Renal cortical epithelial cell (primary cell): ENCODE data around the gene KCNK5. TPM values are rescaled to one million over a fixed set of nuclear protein-coding genes. Genes with fewer than 3 reads are reported as not detected.

Source experiments
- DNase-seq: peaks from one replicate; pipeline ENCODE4 v3.0.0-alpha.2; 2011; ENCODE audit warnings: low read depth
- total RNA-seq: library from RNA; depleted of rRNA; stranded (reverse); fragments of >200 nt; gene quantifications from 2 replicates; pipeline ENCODE4 v1.2.3, GENCODE V29; 2014

KCNK5 gene
- total RNA-seq, 1 donor from 2014 or later = 2.9 TPM

DNA sequence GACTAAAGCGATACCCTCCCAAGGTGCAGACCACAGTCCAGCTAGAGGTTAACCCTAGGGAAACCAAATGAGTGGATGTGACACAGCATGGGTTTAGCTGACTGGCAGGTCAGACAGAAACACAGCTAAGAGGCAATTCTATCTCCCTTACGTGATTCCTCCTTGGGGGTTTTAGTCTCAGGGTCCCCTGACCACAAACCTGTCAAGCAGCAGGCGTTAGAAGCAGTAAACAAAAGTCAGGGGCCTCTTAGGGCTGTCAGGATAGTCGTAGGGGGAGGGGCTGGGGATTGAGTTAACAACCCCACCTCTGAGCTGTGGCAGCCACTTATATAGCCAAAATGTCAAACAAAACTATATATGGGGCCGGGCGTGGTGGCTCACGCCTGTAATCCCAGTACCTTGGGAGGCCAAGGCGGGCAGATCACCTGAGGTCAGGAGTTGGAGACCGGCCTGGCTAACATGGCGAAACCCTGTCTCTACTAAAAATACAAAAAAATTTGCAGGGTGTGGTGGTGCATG lies 13.6 kb downstream of the KCNK5 start:
- no peak for DNase-seq

DNA sequence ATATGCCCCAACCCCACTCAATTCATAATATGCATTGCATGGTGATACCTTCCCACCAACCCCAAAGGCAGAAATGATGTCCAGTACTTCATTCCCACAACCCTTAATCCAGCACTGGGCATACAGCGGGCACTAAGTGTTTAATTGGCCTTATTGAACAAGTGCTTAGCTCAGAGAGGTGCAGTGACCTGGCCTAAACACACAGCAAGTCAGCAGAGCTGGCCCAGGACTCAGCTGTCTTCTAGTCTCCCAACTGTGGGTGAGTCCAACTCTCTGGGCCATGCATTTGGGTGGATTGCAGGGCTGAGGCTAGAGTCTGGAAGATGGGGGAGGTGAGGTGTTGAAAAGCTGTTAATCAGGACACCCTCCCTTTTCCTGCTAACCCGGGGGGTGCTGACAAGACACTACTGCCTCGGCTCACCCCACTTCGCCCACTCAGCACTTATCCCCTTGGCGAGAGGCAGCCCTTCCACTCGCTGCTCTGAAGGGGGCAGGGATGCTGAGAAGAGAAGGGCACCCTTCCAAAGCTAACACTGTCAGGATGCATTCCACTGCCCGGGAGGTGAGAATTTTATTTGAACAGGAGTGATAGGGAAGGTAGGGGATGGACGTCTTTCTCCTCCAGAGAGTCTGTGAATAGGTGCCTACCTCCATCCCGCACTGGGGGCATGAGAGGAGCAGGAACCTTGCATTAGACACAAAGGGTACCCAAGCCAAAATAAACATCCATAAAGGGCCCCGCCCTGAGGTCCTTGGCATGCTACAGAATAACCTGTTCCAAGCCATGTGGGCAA lies 14.2 kb downstream of the KCNK5 start:
- DNase-seq = peak; percentile 79

DNA sequence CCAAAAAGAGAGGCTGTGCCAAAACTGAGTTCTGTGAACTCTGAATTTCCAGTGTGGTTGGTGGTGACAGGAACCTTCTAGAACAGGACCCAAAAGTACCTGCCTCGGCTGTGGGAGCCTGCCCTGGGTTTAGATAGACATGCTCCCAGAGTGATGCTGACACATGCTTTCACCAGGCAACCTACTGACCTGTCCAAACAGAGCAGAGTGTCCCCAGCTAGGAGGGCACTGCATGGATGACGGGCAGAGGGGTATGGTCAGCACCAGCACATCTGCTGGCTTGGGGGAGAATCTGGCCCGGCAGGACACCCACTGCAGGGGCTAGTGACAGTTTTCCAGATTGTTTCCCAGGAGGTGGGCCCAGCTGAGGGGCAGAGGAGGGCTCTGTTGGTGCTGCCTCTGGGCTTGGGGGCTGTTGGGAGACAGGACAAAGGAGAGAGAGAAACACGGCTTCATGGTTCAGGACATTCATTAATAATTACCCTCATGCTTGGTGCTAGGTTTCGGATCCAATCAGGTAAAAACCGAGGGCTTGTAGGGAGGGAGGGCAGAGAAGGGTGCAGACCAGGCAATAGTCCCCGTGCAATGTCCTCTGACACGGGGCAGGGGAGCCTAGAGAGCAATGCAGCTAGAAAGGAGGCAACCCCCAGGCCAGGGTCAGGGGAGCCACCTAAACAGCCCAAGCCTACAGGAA lies 15.0 kb downstream of the KCNK5 start:
- DNase-seq = peak; percentile 79

DNA sequence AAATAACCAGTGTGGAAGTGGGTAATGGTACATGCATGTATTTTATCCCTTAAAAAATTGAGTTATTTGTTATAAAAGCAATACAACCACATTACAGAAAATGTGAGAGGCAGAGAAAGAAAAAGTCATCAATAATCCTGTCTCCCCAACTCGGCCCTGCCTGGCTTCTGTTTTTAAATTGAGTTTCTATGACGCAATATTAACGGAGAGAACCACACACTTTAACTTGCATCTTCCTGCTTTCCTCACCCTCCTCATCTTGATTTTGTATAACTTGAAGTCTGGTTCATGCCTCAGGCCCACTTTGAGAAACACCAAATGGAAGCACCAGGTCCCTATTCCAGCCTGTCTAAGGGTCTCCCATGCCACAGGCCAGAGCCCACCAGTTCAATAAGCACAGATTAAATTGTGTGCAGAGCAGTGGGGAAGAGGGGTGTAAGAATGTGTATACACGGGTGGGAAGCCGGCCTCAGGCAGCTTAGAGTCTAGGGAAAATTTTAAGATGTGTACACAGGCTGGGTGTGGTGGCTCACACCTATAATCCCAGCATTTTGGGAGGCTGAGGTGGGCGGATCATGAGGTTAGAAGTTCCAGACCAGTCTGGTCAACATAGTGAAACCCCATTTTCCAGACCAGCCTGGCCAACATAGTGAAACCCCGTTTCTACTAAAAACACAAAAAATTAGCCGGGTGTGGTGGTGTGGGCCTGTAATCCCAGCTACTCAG lies 15.9 kb downstream of the KCNK5 start:
- DNase-seq = no peak

DNA sequence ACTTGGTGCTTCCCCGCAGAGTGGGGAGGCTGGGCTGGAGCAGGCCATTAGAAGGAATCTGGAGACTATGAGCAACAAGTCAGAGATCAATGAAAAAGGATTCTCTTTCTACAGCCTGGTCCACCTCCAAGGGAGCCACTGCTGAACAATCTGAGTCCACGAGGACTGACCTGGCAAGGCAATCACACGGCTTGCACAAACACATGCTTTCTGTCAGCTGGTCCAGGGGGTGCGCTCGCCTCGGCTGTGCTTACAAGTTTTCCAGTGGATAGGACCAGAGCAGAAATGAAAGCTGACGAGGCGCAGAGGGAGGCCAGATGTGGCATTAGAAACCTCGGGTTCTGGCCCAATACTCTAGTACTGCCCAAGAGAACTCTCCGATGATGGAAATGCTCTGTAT lies 18.1 kb downstream of the KCNK5 start:
- DNase-seq = no peak

DNA sequence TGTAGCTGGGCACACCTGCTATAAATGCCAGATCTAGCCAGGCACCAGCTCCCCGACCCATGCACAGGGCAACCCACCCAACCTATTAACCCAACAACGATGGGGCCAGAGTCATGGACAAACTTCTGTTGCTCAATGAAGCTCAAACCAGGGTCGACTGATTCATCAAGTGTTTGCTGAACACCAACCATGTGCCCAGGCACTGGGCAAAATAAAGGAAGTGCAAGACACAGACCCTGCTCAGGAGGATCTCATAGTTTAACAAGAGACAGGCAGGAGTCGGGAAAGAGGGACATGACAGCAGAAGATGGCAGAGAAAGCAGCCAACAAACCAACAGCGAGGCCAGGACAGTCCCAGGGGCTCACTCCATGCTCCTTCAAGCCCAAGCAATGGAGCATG lies 18.8 kb downstream of the KCNK5 start:
- DNase-seq = peak; percentile 53

DNA sequence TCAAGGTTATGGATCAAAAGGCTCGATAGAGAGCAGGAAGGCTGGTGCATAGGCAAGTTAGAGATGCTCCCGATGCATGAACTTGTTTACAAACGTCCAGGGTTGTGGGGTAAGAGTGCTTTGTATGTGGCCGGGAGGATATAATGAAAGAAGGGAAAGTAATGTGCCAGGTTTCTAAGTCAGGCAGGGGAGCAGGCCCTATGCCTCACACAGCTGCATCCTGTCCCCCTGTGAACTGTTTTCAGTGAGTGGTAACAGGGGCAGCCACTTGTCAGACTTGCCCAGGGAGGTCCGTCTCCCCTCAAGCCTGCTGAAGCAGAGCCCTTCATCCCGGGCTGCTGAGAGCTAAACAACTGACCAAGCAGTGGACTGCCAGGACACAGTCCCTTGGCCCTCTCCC lies 19.4 kb downstream of the KCNK5 start:
- no peak for DNase-seq

DNA sequence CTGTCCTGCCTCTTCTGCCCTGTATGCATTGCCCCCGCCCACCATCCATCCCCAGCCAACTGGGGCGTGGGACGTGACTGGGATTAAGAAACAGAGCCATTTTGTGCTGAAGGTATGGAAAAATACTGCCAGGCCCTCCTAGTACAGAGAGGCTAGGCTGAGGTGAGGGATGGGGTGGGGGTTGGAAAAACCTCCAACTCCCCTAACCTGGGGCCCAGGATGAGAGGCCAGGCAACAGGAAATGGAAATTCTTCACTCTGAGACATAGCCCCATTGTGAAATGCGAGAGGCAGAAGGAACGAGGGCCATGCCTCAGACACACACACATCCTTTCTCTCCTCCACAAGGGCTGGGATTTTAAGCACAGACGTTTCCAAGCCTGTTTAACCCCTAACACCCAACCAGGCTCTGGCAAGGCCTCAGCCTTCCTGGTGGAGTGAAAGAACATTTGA lies 19.9 kb downstream of the KCNK5 start:
- DNase-seq = no peak

DNA sequence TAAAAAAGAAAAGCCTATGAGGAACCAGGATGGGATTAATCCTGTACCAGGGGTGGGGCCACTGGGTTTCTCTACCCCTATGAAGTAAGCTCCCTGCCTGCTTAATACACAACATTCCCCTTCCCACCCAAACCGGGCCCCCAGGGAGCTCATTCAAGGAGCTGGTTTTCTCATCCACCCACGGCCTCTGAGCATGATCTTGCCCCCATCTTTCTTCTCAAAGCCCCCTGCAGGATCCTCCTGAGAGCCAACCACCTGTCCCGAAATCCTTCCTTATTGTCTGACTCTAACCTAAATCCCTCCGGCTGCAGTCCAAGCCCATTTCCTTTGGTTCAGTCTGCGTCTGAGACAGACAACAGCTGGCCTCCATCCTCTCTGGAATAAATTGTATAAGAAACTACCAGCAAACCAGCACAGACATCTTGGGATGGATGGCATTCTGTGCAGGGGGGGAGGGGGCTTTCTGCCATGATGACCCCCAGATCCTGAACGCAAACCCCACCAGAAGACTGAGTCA lies 21.0 kb downstream of the KCNK5 start:
- DNase-seq = no peak

DNA sequence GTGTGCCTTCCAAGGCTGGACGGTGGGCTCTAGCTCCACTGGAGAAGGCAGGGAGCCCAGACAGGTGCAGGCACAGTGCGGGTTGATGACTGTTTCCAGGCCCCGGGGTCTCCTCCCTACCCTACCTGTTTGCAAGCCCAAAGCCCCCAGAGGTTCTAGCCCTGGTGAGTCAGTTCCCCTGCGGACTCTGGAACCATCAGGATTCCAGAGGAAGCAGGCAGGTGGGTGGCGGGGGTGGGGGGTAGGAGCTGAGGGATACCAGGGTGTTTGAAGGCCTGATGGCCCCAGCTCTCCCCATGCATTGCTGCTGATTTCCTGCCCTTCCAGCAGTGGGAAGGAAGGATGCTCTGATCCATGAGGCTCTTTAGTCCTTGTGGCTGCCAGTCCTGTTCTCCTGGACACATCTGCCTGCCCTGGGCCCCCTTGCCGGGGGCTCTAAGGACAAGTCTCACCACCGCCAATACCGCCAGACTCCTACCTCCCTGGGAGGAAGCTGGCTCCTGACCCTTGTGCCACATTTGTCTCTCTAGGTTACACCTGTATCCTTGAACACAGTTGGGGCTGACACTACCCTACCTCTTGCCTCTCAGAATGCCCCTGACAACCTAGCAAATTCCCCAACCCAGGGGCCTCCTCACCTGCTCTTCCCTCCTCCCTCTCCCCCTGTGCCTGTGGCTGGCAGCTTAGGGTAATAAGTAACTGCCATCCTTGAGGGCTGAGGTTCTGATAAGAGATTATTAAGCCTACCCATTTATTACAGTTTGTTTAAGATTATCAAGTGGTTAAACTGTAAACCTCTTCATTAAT lies 21.7 kb downstream of the KCNK5 start:
- DNase-seq = no peak

DNA sequence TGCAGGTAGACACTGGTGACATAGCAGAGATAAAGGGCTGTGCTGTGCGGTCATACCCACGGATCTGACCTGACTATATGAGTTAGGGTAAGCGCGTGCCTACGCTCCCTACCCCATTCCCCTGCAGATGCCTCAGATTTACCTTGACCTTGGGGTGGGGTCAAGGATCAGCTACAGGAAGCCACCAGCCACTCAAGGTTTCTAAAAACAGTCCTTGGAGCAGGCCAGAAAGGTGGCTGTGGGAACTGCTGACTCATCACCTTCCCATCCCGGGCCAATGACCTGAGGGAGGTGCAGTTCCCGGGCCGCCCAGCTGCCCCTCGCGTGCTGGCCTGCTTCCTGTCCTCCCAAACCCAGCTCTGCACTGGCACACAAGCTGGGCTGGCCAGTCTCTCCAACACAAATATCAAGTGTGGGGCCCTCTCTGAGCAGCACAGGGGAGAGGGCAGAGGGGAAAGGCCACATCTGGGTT lies 23.0 kb downstream of the KCNK5 start:
- no peak for DNase-seq

DNA sequence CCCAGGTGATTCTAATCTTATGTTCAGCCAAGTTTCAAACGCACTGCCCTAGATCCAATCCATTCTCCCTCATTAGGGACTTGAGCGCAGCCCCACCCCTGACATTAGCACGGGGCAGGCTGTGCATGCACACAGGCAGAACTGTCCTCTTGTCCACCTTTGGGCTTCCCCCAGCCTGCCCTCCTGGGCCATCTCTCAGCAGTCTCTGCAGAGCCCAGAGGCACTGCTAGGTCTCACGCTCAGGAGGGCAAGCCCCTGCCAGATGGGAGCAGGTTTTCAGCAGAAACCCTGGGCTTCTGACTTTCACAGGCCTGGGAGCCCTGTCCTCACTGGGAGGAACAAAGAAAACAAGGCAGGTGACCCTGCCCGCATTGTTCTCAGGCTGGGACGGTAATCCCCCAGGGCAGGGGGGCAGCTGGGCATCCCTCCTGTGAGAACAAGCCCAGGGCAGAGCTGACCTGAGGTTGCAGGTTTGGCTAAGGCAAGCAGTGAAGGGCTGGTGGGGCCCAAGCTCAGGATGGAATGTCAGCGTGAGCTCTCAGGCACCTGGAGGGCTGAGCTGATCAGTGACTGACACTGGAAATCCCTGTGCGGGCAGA lies 24.5 kb downstream of the KCNK5 start:
- no peak for DNase-seq

DNA sequence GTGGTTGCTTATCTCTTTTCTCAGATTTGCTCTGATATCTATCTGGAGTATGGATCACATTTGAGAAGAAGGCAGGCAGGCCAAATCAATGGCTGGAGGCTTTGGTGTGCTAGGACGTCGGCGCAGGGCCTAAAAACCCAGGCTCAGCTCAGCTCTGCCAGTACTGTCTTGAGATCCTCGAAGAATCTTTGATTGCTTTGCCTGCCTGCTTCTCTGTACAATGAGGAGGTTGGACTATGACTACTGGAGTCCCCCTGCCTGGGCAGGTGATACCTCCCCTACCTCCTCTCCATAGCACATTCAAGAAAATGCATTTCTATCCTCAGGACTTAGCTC lies 25.1 kb downstream of the KCNK5 start:
- DNase-seq = no peak

DNA sequence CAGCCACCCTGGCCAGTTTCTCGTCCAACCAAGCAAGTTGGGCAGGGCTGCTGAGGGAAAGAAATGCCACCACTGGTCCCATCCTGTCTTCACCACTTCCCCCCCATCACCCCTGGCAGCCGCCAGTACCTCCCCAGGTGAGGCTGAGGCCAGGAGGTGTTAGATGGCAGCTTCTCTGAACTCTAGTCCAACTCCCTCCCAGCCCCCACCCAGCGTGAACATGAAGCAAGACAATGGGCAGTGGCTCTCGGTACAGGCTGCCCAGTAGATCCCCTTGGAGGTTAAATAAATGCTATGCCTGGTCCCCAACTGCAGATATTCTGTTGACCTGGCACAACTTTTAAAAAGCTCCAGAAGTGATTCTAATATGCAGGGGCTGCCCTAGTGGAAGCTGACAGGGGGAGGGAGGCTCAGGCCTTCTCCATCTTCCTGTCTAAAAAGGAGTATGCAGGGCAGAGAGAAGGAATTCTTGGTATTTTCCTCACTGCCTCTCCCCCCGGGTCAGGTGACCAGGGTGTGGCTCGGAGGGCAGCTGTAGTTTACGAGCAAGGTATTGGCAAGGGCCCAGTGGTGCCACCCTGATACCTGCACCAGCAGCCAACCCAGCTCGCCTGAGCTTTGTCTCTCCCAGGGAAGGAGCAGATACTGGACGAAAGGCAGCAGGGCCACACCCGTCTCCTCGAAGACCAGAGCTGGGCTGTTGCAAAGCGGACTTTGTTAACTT lies 25.7 kb downstream of the KCNK5 start:
- peak; percentile 74 for DNase-seq

DNA sequence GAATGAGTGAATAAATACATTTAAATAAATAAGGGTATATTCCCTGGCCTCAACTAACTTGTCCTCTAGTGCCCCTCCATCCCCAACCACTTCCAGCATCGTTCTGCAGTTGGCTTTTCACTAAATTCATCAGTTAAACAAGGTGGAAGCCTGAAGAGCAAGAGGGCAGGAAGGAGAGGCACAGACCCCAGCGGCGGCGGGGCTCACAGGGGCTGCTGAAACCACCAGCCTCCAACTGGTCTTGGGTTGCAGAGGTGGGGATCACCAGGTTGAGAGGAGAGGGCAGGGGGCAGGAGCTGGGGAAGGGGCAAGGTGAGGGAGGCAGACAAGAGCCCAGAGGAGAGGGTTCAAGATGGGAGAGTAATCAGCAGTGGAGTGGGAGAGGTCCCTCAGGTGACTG lies 27.1 kb downstream of the KCNK5 start:
- no peak for DNase-seq

DNA sequence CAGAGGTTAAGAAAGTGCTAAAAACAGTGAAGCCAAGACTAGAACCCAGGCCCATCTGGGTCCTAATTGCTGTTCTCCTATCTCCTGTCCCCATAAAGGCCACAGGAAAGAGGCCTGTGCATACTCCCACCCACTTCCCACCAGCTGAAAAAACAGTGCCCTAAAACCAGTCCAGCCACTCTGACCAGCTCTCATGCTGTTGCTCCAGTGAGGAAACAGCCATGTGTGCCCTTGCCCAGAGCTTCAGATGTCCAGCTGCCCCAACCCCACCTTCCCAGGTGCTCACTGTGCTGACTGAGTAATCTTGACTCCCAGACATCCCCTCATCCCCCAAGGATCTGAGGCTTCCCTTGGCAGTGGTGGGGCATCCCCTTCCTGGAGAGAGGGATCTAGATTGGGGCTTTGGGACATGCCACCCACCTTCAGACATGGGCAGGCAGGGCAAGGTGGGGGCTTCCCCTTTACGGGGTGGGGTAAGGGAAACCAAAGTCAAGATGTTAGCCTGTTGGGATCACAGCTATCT lies 28.7 kb downstream of the KCNK5 start:
- DNase-seq = no peak

DNA sequence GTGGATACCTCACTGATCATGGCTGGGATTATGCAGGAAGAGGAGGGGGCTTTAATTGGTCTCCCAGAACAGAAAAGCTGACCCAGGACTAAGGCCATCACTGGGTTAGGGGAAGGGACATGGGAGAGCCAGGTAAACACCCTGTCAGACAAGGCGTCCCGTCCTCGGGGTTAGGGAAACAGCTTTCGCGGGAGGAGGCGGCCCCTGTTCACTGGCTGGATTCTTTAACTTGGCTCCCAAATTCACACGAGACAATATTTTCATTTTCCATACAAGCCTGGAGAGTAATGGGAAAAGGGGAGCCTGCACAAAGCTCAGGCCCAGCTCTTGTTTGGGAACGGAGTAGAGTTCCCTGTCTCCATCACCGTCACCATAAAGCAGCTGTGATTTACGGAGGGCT lies 29.3 kb downstream of the KCNK5 start:
- no peak for DNase-seq

DNA sequence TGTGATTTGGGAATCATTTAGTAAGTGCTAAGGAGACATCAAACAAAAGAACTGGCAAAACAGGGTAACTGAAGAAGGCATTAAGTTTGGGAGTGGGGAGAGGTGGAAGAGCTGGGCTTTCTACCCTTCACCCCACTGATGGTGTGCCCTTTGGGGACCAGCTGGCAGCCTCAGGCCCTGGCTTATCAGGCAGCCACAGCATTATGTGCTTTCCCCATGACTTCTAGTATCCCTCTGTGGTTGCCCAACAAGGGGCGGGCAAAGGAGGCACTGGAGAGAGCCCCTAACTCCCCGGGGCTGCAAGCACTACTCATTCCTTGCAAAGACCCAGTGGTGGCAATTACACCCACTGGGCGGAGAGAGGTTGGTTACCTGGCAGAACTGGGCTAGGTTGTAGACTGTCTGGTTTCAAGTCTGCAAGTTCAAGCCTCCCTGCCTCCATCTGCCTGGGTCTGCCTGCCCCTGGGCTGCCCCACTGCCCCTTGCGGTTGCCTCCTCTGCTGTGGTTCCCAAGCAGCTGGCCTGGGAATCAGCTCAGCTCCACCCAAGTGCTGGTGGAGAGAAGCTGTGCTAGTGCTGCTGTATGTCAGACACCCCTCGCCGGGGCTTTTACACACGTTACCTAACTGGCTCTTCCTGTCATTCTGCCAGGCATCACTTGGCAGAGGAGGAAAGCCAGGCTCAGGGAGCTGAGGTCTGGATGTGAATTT lies 29.9 kb downstream of the KCNK5 start:
- no peak for DNase-seq

DNA sequence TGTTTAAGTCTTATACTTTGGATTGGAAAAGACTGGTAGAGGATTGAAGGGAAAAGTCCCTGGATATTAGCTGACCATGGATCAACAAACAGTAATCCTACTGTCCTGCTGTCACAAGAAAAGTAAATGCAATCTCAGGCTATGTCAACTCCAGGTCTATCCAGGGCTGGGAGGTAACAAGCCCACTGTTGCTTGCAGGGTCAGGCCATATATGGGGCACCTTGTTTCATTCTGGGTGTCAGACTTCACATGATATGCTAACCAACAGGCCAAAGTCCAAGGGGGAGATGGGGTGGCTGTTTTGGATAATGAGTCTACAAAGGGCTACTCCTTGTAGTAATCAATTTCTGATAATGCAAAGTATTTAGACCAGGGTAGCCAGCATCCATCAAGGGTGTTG lies 30.7 kb downstream of the KCNK5 start:
- no peak for DNase-seq
